ENCODE measurements around the gene CPLX3. TPM values are rescaled to one million over a fixed set of nuclear protein-coding genes. Genes with fewer than 3 reads are reported as not detected.

The CPLX3 gene
- total and polyA plus RNA-seq, 2 of the 8 experiments (the other 6 are each of a cell fraction or from before 2014, with no cell fraction given) = 0.17 TPM; not detected in 1

- H3K27me3 ChIP-seq (replicated peaks in 1 of 4; ENCODE audit: control insufficient read depth in 3 of 4, extremely low read depth in 1 of 4, insufficient read depth in 3 of 4, low read length in 3 of 4) = peaks cover 0 to 15% (median 11%) of the 10 kb centered on the region in 4 experiments; a peak in 6 of 7 replicates
- peaks cover 0 to 6% of the 10 kb centered on the region in 2 experiments for H4K20me1 ChIP-seq (replicated peaks in 1 of 2; ENCODE audit: control insufficient read depth in 1 of 2, insufficient read depth in 2 of 2, low read length in 2 of 2)
- H3K9ac ChIP-seq (replicated peaks in 1 of 4; ENCODE audit: extremely low read depth in 1 of 4, low read depth in 3 of 4, low read length in 3 of 4) = no peak overlapping the region
- no peak overlapping the region for H2BK120ac ChIP-seq (replicated peaks; ENCODE audit: low read depth, low read length)
- H3K4me1 ChIP-seq (replicated peaks in 1 of 4; ENCODE audit: control insufficient read depth in 3 of 4, insufficient read depth in 4 of 4, low read length in 3 of 4) = peaks cover 4 to 22% (median 19%) of the 10 kb centered on the region in 4 experiments
- H3K9me3 ChIP-seq (ENCODE audit: insufficient read depth in 2 of 2, low read depth in 1 of 2, low read length in 1 of 2) = no peaks in the 10 kb centered on the region
- H3K23me2 ChIP-seq (ENCODE audit: low read depth, low read length) = peaks cover 9% of the 10 kb centered on the region
- H3K4me3 ChIP-seq (ENCODE audit: extremely low read depth in 1 of 4, insufficient read depth in 2 of 4, low read depth in 3 of 4, low read length in 4 of 4) = no peak overlapping the region
- 94% methylated on average over 5 of the region's 5 CpGs; no CpG with 5 or more reads in 1 of the 2 experiments for WGBS, 2 experiments (ENCODE audit: extremely low coverage in 1 of 2, insufficient coverage in 1 of 2, insufficient read length in 1 of 2, insufficient replicate concordance in 2 of 2, low coverage in 1 of 2, low lambda C conversion rate in 2 of 2, missing lambda C conversion rate in 1 of 2)
- H3K56ac ChIP-seq (replicated peaks; ENCODE audit: insufficient read length, low read depth, low read length) = no peak overlapping the region
- POLR2A ChIA-PET (ENCODE audit: partially characterized antibody) = interaction anchor here (0.8 to 2.1 kb wide), 4 partner anchors 10 to 18 kb away, joined by 3 to 18 read pairs (median 4); no protein-coding TSS in a partner anchor
- H3K4me2 ChIP-seq (ENCODE audit: insufficient read depth in 1 of 2, low read depth in 2 of 2, low read length in 2 of 2) = no peak overlapping the region
- no peak overlapping the region for H2BK15ac ChIP-seq (ENCODE audit: low read length)
- H2BK12ac ChIP-seq (ENCODE audit: low read depth, low read length) = no peak overlapping the region; the same call in 1 of the 2 replicates
- no peak overlapping the region for H3K23ac ChIP-seq (ENCODE audit: insufficient read length)
- no peak overlapping the region for H2BK5ac ChIP-seq (ENCODE audit: low read depth, low read length)
- no peaks in the 10 kb centered on the region for H3K36me3 ChIP-seq (ENCODE audit: control insufficient read depth in 2 of 4, insufficient read depth in 4 of 4, low read length in 3 of 4)
- H2AK5ac ChIP-seq (ENCODE audit: low read depth, low read length) = no peak overlapping the region
- no peak overlapping the region for H2AFZ ChIP-seq (ENCODE audit: low read length)
- H3K27ac ChIP-seq (ENCODE audit: low read depth, low read length) = no peak overlapping the region
- no peak overlapping the region for H4K91ac ChIP-seq (replicated peaks; ENCODE audit: insufficient read length, low read length)
- no peak overlapping the region for H4K5ac ChIP-seq (ENCODE audit: insufficient read length, low read depth, low read length)
- no peak overlapping the region for H4K8ac ChIP-seq (ENCODE audit: extremely low read depth, insufficient read depth, low read length)
- DNase-seq (ENCODE audit: low read depth in 1 of 2, low spot score in 2 of 2) = no peak
- FAIRE-seq = no peak
- no peak overlapping the region for H3K14ac ChIP-seq (ENCODE audit: insufficient read length)
- H3K4ac ChIP-seq (replicated peaks; ENCODE audit: insufficient read length, low read depth, low read length) = no peak overlapping the region
- peaks cover 0 to 1% of the 10 kb centered on the region in 2 experiments; a peak in 1 of 4 replicates for H3K79me2 ChIP-seq (ENCODE audit: control insufficient read depth in 1 of 2, insufficient read depth in 2 of 2, low read length in 2 of 2)
- H2BK20ac ChIP-seq (ENCODE audit: low read length) = no peak overlapping the region
- peaks cover 6% of the 10 kb centered on the region; the same call in 1 of the 2 replicates for H3K79me1 ChIP-seq (ENCODE audit: low read depth, low read length)
- H3K18ac ChIP-seq (ENCODE audit: extremely low read depth, low read length) = no peak overlapping the region
- CTCF ChIA-PET (ENCODE audit: partially characterized antibody) = interaction anchor here (1.1 to 53.7 kb wide), 7 partner anchors 8 to 173 kb away, joined by 3 to 1439 read pairs (median 8); partner anchors contain the start of gene CLK3
- no peak for TF ChIP-seq TEAD4 (IDR thresholded peaks at IDR 0.05; ENCODE audit: low read depth, low read length)
- TF ChIP-seq MAX (IDR thresholded peaks at IDR 0.05) = no peak
- no peak for TF ChIP-seq ASH2L (IDR thresholded peaks at IDR 0.05; ENCODE audit: low read length)
Observed at GRCh38 chr15:74778599-74778970, 47.8 kb upstream of the CPLX3 start.

Measured in H1 (cell line).